Measurements from ENCODE around the gene CAB39L. TPM values are rescaled to one million over a fixed set of nuclear protein-coding genes. Genes with fewer than 3 reads are reported as not detected.

The CAB39L gene
- total RNA-seq, 2 experiments from 2014 or later, result 5.5 TPM

DNA sequence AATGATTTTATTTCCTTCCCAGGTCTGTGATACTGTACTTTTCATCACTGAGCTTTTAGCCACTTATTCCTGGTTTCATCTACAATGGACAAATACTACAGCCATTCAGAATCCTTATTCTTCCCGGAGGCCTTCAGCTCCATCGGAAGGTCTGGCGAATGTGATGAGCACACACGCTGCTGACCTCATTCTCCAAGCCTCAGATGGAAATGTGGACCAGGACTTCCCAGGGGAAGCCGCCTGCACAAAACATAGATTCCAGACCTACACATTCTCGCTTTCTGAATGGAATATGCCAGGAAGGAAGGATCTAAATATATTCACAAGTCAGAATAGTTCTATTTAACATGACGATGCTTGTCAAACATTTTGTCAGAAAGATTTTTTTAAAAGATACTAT, 120.5 kb downstream of the CAB39L start:
- Mint-ChIP-seq H3K9me3 (no peaks in the 10 kb centered on the region), H3K27me3 (no peaks in the 10 kb centered on the region), H3K4me1 (peaks cover 8% of the 10 kb centered on the region), H3K4me3 (no peak overlapping the region), H3K36me3 (ENCODE audit: low read depth) (no peaks in the 10 kb centered on the region), H3K27ac (no peak overlapping the region)
- no peak for DNase-seq
- ChIA-PET CTCF (no interaction called here), POLR2A (no interaction called here)

DNA sequence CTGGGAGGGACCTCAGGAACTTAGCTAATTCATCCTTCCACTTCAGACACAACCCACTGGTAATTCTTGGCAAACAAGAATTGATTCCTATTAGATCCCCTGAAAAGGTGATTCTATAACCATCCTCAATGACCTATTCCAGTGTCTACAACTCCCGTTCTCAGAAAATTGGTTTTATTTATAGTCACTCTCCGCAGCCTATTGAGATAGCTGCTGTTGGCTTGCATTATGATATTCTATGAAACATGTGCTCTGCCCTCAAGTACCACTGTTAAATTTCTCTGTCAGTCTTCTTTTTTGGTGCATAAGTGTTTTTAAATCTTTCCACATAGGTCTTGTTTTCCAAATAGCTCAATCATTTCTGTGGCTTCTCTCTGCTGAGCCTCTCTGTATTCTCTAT, 121.2 kb downstream of the CAB39L start:
- Mint-ChIP-seq H3K4me3 (no peak overlapping the region), H3K27me3 (no peaks in the 10 kb centered on the region), H3K36me3 (ENCODE audit: low read depth) (no peaks in the 10 kb centered on the region), H3K4me1 (peaks cover 8% of the 10 kb centered on the region), H3K27ac (no peak overlapping the region), H3K9me3 (no peaks in the 10 kb centered on the region)
- no peak for DNase-seq
- ChIA-PET CTCF (no interaction called here), POLR2A (no interaction called here)

DNA sequence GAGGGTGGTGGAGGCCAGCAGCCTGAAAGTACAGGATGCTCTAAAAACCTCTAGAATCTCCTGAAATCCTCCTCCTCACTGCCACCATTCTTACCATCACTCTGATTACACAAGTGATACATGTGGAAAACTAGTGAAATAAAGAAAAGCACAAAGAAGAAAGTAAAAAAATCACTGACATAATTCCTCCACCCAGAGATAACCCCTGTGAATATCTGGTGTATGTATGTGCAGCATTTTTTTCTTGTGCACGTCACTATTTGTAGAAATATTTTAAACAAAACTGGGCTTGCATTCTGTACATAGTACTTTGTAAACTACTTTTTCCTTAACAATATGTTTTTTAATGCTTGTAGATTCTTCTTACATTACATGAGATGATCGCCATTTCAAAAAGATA, 122.9 kb downstream of the CAB39L start:
- no peak overlapping the region for H3K27ac Mint-ChIP-seq
- H3K4me1 Mint-ChIP-seq, result peaks cover 11% of the 10 kb centered on the region
- H3K9me3 Mint-ChIP-seq, result no peaks in the 10 kb centered on the region
- no peaks in the 10 kb centered on the region for H3K36me3 Mint-ChIP-seq (ENCODE audit: low read depth)
- H3K27me3 Mint-ChIP-seq, result no peaks in the 10 kb centered on the region
- POLR2A ChIA-PET, result no interaction called here
- DNase-seq, result no peak
- CTCF ChIA-PET, result interaction anchor here (1.3 kb wide), 1 partner anchor 10 kb away, joined by 5 read pairs; no protein-coding TSS in a partner anchor
- no peak overlapping the region for H3K4me3 Mint-ChIP-seq

DNA sequence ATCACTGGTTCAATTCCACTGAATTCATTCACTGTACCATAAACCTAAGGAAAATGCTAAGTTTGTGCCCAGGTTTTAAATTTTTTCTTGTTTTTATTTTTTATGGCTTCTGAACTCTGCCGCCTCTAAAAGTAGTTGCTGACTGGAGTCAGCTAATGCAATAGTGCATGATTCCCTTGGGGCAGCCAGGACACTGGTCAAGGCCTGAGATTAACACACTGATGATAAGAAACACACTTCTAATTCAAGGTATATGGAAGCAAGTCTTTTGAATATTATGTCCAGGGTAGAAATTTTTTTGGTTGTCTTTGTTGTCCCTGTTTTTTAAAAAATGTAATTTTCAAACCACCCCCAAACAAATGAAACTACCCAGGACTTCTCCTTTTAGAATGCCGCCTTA, 123.9 kb downstream of the CAB39L start:
- no peak overlapping the region for H3K4me3 Mint-ChIP-seq
- no peaks in the 10 kb centered on the region for H3K9me3 Mint-ChIP-seq
- H3K36me3 Mint-ChIP-seq (ENCODE audit: low read depth), result no peaks in the 10 kb centered on the region
- ChIA-PET POLR2A (no interaction called here), CTCF (no interaction called here)
- H3K4me1 Mint-ChIP-seq, result peaks cover 12% of the 10 kb centered on the region
- no peak overlapping the region for H3K27ac Mint-ChIP-seq
- no peaks in the 10 kb centered on the region for H3K27me3 Mint-ChIP-seq
- DNase-seq, result no peak

DNA sequence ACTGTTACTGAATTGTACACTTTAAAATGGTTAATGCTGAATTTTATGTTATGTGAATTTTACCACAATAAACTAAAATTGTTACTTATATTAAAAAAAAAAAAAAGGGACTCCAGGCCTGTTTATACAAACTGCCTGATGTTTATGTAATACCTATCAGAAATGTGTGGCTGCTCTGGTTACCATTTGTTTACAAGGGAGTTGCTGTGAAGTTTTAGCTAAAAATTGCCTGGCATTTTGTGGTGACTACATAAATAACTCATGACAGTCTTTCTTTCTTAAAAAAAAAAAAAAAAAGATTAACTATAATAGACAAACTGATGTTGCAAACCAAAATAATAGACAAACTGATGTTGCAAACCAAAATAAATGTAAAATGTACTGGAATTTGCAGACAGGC, 124.3 kb downstream of the CAB39L start:
- H3K9me3 Mint-ChIP-seq, result no peaks in the 10 kb centered on the region
- no peaks in the 10 kb centered on the region for H3K36me3 Mint-ChIP-seq (ENCODE audit: low read depth)
- ChIA-PET POLR2A (no interaction called here), CTCF (no interaction called here)
- no peak for DNase-seq
- peaks cover 12% of the 10 kb centered on the region for H3K4me1 Mint-ChIP-seq
- no peak overlapping the region for H3K4me3 Mint-ChIP-seq
- no peaks in the 10 kb centered on the region for H3K27me3 Mint-ChIP-seq
- no peak overlapping the region for H3K27ac Mint-ChIP-seq

DNA sequence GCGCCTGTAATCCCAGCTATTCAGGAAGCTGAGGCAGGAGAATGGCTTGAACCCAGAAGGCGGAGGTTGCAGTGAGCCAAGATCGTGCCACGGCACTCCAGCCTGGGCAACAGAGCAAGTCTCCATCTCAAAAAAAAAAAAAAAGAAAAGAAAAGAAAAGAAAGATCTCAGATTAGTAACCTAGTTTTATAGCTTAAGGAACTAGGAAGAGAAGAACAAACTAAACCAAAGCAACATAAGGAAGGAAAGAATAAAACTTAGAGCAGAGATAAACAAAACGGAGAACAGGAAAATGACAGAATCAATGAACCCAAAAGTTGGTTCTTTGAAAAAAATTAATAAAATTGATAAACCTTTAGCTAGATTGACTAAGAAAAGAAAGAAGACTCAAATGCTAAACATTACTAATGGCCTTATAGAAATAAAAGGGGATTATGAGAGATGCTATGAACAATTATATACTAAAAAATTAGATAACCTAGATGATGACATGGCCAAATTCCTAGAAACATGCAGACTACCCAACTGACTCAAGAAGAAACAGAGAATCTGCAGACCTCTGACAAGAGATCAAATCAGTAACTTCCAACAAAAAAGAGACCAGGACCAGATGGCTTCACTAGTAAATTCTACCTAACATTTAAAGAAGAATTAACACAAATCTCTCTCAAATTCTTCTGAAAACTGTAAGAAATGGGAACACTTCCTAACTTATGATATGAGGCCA, 127.9 kb downstream of the CAB39L start:
- Mint-ChIP-seq H3K4me3 (no peak overlapping the region), H3K4me1 (peaks cover 18% of the 10 kb centered on the region), H3K9me3 (no peaks in the 10 kb centered on the region), H3K27me3 (no peaks in the 10 kb centered on the region), H3K27ac (no peak overlapping the region), H3K36me3 (ENCODE audit: low read depth) (no peaks in the 10 kb centered on the region)
- DNase-seq, result no peak
- ChIA-PET POLR2A (no interaction called here), CTCF (no interaction called here)

DNA sequence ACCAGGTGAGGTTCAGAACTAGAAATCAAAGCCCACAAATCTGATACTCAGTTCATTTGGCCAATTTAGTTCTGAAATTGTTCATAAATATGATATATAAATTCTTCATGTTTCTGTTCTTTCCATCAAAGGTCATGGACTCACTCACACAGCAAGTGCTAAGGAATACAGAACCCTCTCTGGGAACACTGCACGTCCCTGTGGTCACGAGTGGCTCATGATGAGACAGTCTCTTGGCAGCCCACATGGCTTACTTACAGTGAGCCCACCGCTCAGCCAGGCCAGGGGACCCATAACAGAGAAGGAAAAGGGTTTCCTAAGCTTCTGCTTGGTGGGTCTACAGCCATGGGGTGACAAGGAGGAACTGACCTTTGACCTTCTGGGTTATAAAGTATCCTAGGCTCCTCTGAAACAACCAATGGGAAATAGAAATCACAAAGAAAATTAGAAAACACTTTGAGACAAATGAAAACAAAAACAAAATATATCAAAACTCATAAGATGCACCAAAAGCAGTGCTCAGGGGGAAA, 128.8 kb downstream of the CAB39L start:
- H3K27ac Mint-ChIP-seq, result no peak overlapping the region
- ChIA-PET CTCF (no interaction called here), POLR2A (no interaction called here)
- no peaks in the 10 kb centered on the region for H3K27me3 Mint-ChIP-seq
- DNase-seq, result no peak
- H3K9me3 Mint-ChIP-seq, result no peaks in the 10 kb centered on the region
- no peak overlapping the region for H3K4me3 Mint-ChIP-seq
- H3K36me3 Mint-ChIP-seq (ENCODE audit: low read depth), result no peaks in the 10 kb centered on the region
- H3K4me1 Mint-ChIP-seq, result peaks cover 13% of the 10 kb centered on the region

DNA sequence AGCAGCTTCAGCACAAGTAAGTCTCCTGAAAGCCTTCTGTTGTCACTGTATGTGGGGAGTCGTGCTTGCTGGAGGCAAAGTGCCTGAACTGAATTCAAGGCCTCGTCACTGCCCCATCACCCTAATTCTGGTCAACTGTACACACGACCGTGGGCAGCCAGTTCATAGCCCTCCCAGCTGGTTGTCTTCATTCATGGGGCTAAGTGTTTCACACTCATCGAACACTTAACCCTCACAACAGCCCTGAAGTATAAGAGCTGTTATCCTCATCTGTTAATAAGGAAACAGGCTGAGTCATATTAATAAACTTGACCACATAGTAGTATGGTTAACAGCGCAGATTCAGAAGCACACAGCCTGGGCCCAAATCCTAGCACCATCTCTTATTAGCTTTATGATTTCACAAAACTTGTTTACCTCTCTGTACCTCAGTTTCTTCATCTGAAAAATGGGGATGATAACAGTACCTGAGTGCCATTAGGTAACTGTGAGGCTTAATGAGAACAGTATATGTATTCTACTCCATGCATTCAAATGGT, 129.5 kb downstream of the CAB39L start:
- ChIA-PET POLR2A (no interaction called here), CTCF (interaction anchor here (1.5 kb wide), 1 partner anchor 14 kb away, joined by 3 read pairs; no protein-coding TSS in a partner anchor)
- H3K4me3 Mint-ChIP-seq, result no peak overlapping the region
- peaks cover 13% of the 10 kb centered on the region for H3K4me1 Mint-ChIP-seq
- H3K36me3 Mint-ChIP-seq (ENCODE audit: low read depth), result no peaks in the 10 kb centered on the region
- no peak for DNase-seq
- no peaks in the 10 kb centered on the region for H3K27me3 Mint-ChIP-seq
- H3K27ac Mint-ChIP-seq, result no peak overlapping the region
- H3K9me3 Mint-ChIP-seq, result no peaks in the 10 kb centered on the region

DNA sequence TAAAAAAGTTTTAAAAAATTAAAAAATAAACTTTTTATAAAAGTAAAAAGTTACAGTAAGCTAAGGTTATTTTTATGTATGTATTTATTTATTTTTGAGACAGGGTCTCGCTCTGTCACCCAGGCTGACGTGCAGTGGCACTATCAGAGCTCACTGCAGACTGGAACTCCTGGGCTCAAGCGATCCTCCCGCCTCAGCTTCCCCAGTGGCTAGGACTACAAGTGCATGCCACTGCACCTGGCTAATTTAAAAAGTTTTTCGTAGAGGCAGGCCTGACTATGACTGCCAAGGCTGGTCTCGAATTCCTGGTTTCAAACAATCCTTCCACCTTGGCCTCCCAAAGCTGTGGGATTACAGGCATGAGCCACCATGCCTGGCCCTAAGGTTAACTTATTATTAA, 132.0 kb downstream of the CAB39L start:
- Mint-ChIP-seq H3K27me3 (no peaks in the 10 kb centered on the region), H3K9me3 (no peaks in the 10 kb centered on the region), H3K27ac (no peak overlapping the region), H3K36me3 (ENCODE audit: low read depth) (no peaks in the 10 kb centered on the region), H3K4me1 (peaks cover 13% of the 10 kb centered on the region), H3K4me3 (no peak overlapping the region)
- no peak for DNase-seq
- ChIA-PET POLR2A (no interaction called here), CTCF (interaction anchor here (2.9 kb wide), 1 partner anchor 295 kb away, joined by 7 read pairs; no protein-coding TSS in a partner anchor)

DNA sequence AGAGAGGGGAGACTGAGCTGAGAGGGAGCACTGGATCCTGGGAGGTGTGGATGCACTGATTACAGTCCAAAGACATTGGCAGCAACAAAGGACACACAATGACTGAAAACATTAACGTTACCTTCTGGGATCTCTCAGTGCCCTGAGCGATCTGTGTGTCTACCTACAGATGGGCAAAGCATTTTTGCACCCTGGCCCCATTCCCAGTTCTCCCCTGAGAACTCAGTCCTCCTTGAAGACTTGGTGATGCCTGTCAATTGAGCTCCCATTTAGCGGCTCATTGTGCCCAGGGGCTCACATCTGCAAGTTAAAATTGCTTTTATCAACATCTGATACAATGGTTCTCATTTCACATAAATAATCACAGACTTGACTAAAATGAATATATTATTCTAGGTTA, 133.6 kb downstream of the CAB39L start:
- POLR2A ChIA-PET, result no interaction called here
- Mint-ChIP-seq H3K4me1 (peaks cover 9% of the 10 kb centered on the region), H3K9me3 (no peaks in the 10 kb centered on the region), H3K4me3 (no peak overlapping the region), H3K27me3 (no peaks in the 10 kb centered on the region), H3K36me3 (ENCODE audit: low read depth) (no peaks in the 10 kb centered on the region), H3K27ac (no peak overlapping the region)
- CTCF ChIA-PET, result interaction anchor here (1.0 kb wide), 1 partner anchor 9 kb away, joined by 3 read pairs; no protein-coding TSS in a partner anchor
- DNase-seq, result no peak

DNA sequence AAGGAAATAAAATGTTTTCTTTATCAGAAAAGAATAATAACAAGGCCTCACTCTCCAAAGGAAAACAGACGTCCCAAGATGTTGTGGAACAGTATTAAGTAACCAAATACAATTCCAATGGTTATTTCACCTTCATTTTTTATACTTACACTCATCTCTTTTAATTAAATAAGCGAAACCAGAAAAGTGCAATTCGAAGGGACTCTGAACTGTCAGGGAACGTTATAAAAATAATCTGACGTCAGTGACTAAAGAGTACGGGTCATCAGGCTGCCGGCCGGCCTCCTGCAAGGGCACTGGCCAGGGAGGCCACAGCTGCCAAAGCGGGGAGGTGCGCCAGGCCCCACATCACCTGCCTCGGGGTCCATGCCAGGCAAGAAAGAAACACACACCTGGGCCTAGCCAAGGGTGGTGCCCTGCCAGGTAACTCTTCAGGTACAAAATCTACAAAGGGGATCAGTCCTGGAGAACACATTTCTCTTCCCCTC, 134.9 kb downstream of the CAB39L start:
- POLR2A ChIA-PET, result no interaction called here
- Mint-ChIP-seq H3K27ac (no peak overlapping the region), H3K9me3 (no peaks in the 10 kb centered on the region), H3K36me3 (ENCODE audit: low read depth) (no peaks in the 10 kb centered on the region), H3K4me3 (no peak overlapping the region), H3K27me3 (no peaks in the 10 kb centered on the region), H3K4me1 (peaks cover 6% of the 10 kb centered on the region)
- CTCF ChIA-PET, result no interaction called here
- no peak for DNase-seq

DNA sequence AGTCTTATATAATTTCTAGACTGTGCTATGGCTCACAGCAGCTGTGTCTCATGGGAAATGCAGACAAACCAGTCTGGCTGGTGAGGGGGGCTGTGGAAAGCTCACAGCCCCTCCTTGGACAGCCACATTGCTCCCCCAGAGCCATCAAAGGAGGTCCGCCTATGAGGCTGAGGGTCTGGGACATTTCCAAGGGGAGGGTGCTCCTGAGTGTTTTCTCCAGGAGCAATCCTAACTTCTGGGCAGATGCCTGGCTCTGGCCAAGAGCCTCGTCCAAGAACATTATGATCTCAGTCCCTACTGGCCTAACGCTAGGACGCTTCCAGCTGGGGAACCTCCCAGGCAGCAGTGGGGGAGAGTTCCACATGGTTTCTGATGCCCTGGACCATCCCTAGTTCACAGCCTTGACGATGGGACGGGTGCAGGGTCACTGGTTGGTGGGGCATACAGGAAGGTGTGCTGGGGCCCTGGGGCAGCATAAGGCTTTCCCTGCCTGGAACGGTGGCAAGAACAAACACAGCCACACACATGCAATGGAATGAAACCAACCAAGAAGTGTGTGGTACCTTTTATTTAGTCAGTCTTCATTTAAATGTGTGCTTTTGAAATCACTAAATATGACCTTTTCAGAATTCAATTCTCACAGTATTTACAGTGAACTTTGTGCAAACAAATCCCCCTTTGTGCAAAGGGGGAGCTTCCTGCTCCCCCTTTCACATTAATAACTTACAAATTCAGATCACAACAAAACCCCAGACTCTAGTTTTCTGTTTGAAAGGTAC, 135.6 kb downstream of the CAB39L start:
- no peak overlapping the region for H3K27ac Mint-ChIP-seq
- H3K27me3 Mint-ChIP-seq, result no peaks in the 10 kb centered on the region
- POLR2A ChIA-PET, result no interaction called here
- H3K36me3 Mint-ChIP-seq (ENCODE audit: low read depth), result no peaks in the 10 kb centered on the region
- no peak overlapping the region for H3K4me3 Mint-ChIP-seq
- no peaks in the 10 kb centered on the region for H3K4me1 Mint-ChIP-seq
- H3K9me3 Mint-ChIP-seq, result no peaks in the 10 kb centered on the region
- DNase-seq, result no peak
- CTCF ChIA-PET, result interaction anchor here (1.0 kb wide), 1 partner anchor 298 kb away, joined by 3 read pairs; no protein-coding TSS in a partner anchor

DNA sequence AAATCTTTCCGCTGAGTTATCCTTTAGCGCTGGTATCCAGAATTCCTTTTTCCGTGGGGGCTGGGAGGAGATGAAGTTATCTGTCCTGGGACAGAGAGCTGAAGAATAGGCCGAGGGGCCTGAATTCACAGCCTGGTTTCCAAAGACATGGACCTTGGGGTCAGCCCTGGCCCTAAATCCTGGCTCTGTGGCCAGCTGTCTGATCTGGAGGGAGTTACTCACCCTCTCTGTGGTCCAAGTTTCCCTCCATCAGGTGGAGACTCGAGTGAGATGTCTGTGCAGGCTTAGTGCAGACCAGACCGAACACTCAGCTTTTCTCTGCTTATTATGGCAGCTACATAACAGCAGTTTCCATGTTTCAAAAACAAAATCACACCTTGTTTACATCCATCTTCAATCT, 136.5 kb downstream of the CAB39L start:
- Mint-ChIP-seq H3K9me3 (no peaks in the 10 kb centered on the region), H3K4me3 (no peak overlapping the region), H3K27ac (no peak overlapping the region), H3K27me3 (no peaks in the 10 kb centered on the region), H3K36me3 (ENCODE audit: low read depth) (no peaks in the 10 kb centered on the region), H3K4me1 (no peaks in the 10 kb centered on the region)
- ChIA-PET POLR2A (no interaction called here), CTCF (interaction anchor here (0.6 to 1.0 kb wide), 2 partner anchors 295 to 299 kb away, joined by 3 read pairs; no protein-coding TSS in a partner anchor)
- DNase-seq, result no peak
